ENCODE results near the gene NSMCE1.
"Not testable (repeated sequence)": the region's sequence is repeated elsewhere in the genome, so short reads cannot be mapped to it uniquely, and the experiment has no call there.

The NSMCE1 gene

GRCh38 chr16:27257271-27257670, 11.3 kb downstream of the NSMCE1 start:
- DNase-seq (ENCODE audit: extremely low read depth, low read depth) = no peak

GRCh38 chr16:27256861-27257260, 11.7 kb downstream of the NSMCE1 start:
- DNase-seq (ENCODE audit: extremely low read depth, low read depth) = no peak
- no peak overlapping the region for H3K4me3 ChIP-seq (replicated peaks; ENCODE audit: low read depth, low read length)
- TF ChIP-seq CTCF (IDR thresholded peaks at IDR 0.05; ENCODE audit: low read depth, low read length, missing control alignments) = no peak

More at GRCh38 chr16:27257271-27257670, 11.3 kb downstream of the NSMCE1 start:
- no peak overlapping the region for H3K4me3 ChIP-seq (replicated peaks; ENCODE audit: low read depth, low read length)
- no peak for TF ChIP-seq CTCF (IDR thresholded peaks at IDR 0.05; ENCODE audit: low read depth, low read length, missing control alignments)

- no peak for DNase-seq (ENCODE audit: extremely low read depth, low read depth)
- no peak for TF ChIP-seq CTCF (IDR thresholded peaks at IDR 0.05; ENCODE audit: low read depth, low read length, missing control alignments)
- no peak overlapping the region for H3K4me3 ChIP-seq (replicated peaks; ENCODE audit: low read depth, low read length)
These were observed 14.2 kb downstream of the NSMCE1 start for GRCh38 chr16:27254262-27254811.

- peak; percentile 59 for DNase-seq (ENCODE audit: extremely low read depth, low read depth)
- no peak overlapping the region for H3K4me3 ChIP-seq (replicated peaks; ENCODE audit: low read depth, low read length)
- no peak for TF ChIP-seq CTCF (IDR thresholded peaks at IDR 0.05; ENCODE audit: low read depth, low read length, missing control alignments)
These were observed 15.0 kb downstream of the NSMCE1 start for GRCh38 chr16:27253526-27253930.

GRCh38 chr16:27252206-27252585, 16.4 kb downstream of the NSMCE1 start:
- no peak for TF ChIP-seq CTCF (IDR thresholded peaks at IDR 0.05; ENCODE audit: low read depth, low read length, missing control alignments)
- no peak overlapping the region for H3K4me3 ChIP-seq (replicated peaks; ENCODE audit: low read depth, low read length)
- DNase-seq (ENCODE audit: extremely low read depth, low read depth) = no peak

- TF ChIP-seq CTCF (IDR thresholded peaks at IDR 0.05; ENCODE audit: low read depth, low read length, missing control alignments) = no peak
- H3K4me3 ChIP-seq (replicated peaks; ENCODE audit: low read depth, low read length) = no peak overlapping the region
- DNase-seq (ENCODE audit: extremely low read depth, low read depth) = no peak
These were observed 16.9 kb downstream of the NSMCE1 start for GRCh38 chr16:27251541-27252205.

- not testable (repeated sequence) for H3K4me3 ChIP-seq (replicated peaks; ENCODE audit: low read depth, low read length); DNase-seq (ENCODE audit: extremely low read depth, low read depth)
These were observed 19.7 kb downstream of the NSMCE1 start for GRCh38 chr16:27248886-27249285.
